MCF 10A (cell line): ENCODE measurements around the gene EFHC2. TPM values are rescaled to one million over a fixed set of nuclear protein-coding genes. Genes with fewer than 3 reads are reported as not detected.

Experiments
- BruUV-seq: library from RNA; stranded (reverse); fragments of 400-500 nt; replicated peaks from 2 replicates; lab custom pipeline; 2021; lab: Mats Ljungman, UMichigan
- CTCF ChIA-PET: fragments of 300-600 bp; sonication (Branson Sonifier 250); formaldehyde crosslinking; extraction: SDS; loops from one replicate; lab custom pipeline; 2021; ENCODE audit warnings: antibody characterized with exemption, inconsistent platforms; lab: Yijun Ruan, JAX
- POLR2A ChIA-PET: fragments of 300-600, 350-650 bp; sonication (Branson Sonifier 250); formaldehyde crosslinking; extraction: SDS; loops from one replicate; lab custom pipeline; 2020; ENCODE audit warnings: antibody characterized with exemption, inconsistent platforms; lab: Yijun Ruan, JAX
- DNase-seq: peaks from one replicate; pipeline ENCODE4 v3.0.0-alpha.2; 2018; ENCODE audit not compliant: unreplicated experiment
- H3K27ac Mint-ChIP-seq: one replicate; pipeline ENCODE4 v1.8.0; 2022; ENCODE audit warnings: mild to moderate bottlenecking, low read depth, mixed read lengths; ENCODE audit not compliant: unreplicated experiment
- H3K27me3 Mint-ChIP-seq: one replicate; pipeline ENCODE4 v1.8.0; 2022; ENCODE audit warnings: mixed read lengths; ENCODE audit not compliant: insufficient read depth, unreplicated experiment
- H3K36me3 Mint-ChIP-seq: one replicate; pipeline ENCODE4 v1.8.0; 2022; ENCODE audit warnings: mild to moderate bottlenecking, moderate library complexity, mixed read lengths; ENCODE audit not compliant: insufficient read depth, unreplicated experiment
- H3K4me1 Mint-ChIP-seq: one replicate; pipeline ENCODE4 v1.8.0; 2022; ENCODE audit warnings: mixed read lengths; ENCODE audit not compliant: insufficient read depth, unreplicated experiment
- H3K4me3 Mint-ChIP-seq: one replicate; pipeline ENCODE4 v1.8.0; 2022; ENCODE audit warnings: mild to moderate bottlenecking, moderate library complexity, mixed read lengths; ENCODE audit not compliant: unreplicated experiment
- H3K9me3 Mint-ChIP-seq: one replicate; pipeline ENCODE4 v1.8.0; 2022; ENCODE audit warnings: mixed read lengths; ENCODE audit not compliant: unreplicated experiment
- intact Hi-C: fragments of 100-400 bp; cut with micrococcal nuclease; formaldehyde crosslinking; loops from 2 replicates; pipeline ENCODE4 v1.14.1; 2022
- total RNA-seq: library from RNA; stranded (reverse); gene quantifications from 2 replicates; pipeline ENCODE4 v1.2.3, GENCODE V29; 2022
- TF ChIP-seq, protein P1 (sequence below): fragments of 200-600 bp; IDR thresholded peaks from one replicate; pipeline ENCODE4 v1.8.0; 2022; ENCODE audit warnings: antibody characterized with exemption, mild to moderate bottlenecking; ENCODE audit not compliant: unreplicated experiment

The EFHC2 gene
- total RNA-seq, 1 experiment from 2014 or later, result not detected

GRCh38 chrX:44267861-44268260 lies 75.6 kb downstream of the EFHC2 start:
- no peaks in the 10 kb centered on the region for H3K36me3 Mint-ChIP-seq
- intact Hi-C loops, result no loop called here
- BruUV-seq, result no TSS peak

GRCh38 chrX:44267116-44267515 lies 76.4 kb downstream of the EFHC2 start:
- CTCF ChIA-PET, result no interaction called here
- DNase-seq, result no peak
- H3K4me1 Mint-ChIP-seq, result no peaks in the 10 kb centered on the region
- intact Hi-C loops, result no loop called here
- H3K27ac Mint-ChIP-seq, result no peak overlapping the region
- no TSS peak for BruUV-seq
- no peaks in the 10 kb centered on the region for H3K9me3 Mint-ChIP-seq
- no peak overlapping the region for H3K4me3 Mint-ChIP-seq
- POLR2A ChIA-PET, result no interaction called here
- H3K27me3 Mint-ChIP-seq, result peaks cover 47% of the 10 kb centered on the region
- H3K36me3 Mint-ChIP-seq, result no peaks in the 10 kb centered on the region
- TF ChIP-seq, protein P1, sequence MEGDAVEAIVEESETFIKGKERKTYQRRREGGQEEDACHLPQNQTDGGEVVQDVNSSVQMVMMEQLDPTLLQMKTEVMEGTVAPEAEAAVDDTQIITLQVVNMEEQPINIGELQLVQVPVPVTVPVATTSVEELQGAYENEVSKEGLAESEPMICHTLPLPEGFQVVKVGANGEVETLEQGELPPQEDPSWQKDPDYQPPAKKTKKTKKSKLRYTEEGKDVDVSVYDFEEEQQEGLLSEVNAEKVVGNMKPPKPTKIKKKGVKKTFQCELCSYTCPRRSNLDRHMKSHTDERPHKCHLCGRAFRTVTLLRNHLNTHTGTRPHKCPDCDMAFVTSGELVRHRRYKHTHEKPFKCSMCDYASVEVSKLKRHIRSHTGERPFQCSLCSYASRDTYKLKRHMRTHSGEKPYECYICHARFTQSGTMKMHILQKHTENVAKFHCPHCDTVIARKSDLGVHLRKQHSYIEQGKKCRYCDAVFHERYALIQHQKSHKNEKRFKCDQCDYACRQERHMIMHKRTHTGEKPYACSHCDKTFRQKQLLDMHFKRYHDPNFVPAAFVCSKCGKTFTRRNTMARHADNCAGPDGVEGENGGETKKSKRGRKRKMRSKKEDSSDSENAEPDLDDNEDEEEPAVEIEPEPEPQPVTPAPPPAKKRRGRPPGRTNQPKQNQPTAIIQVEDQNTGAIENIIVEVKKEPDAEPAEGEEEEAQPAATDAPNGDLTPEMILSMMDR, result no peak

More at GRCh38 chrX:44267861-44268260, 75.6 kb downstream of the EFHC2 start:
- no peaks in the 10 kb centered on the region for H3K4me1 Mint-ChIP-seq
- TF ChIP-seq, protein P1, result no peak
- DNase-seq, result no peak
- no peak overlapping the region for H3K27ac Mint-ChIP-seq
- peaks cover 51% of the 10 kb centered on the region for H3K27me3 Mint-ChIP-seq
- no peaks in the 10 kb centered on the region for H3K9me3 Mint-ChIP-seq
- CTCF ChIA-PET, result interaction anchor here (0.6 kb wide), 1 partner anchor 433 kb away, joined by 3 read pairs; no protein-coding TSS in a partner anchor
- H3K4me3 Mint-ChIP-seq, result no peak overlapping the region
- POLR2A ChIA-PET, result no interaction called here

- no peaks in the 10 kb centered on the region for H3K9me3 Mint-ChIP-seq
- peaks cover 41% of the 10 kb centered on the region for H3K27me3 Mint-ChIP-seq
- H3K4me3 Mint-ChIP-seq, result no peak overlapping the region
- H3K27ac Mint-ChIP-seq, result no peak overlapping the region
- DNase-seq, result no peak
- H3K4me1 Mint-ChIP-seq, result no peaks in the 10 kb centered on the region
- ChIA-PET POLR2A (interaction anchor here (0.7 kb wide), 1 partner anchor 160 kb away, joined by 3 read pairs; no protein-coding TSS in a partner anchor), CTCF (no interaction called here)
- no peaks in the 10 kb centered on the region for H3K36me3 Mint-ChIP-seq
- intact Hi-C loops, result no loop called here
- TF ChIP-seq, protein P1, result no peak
- no TSS peak for BruUV-seq
Observed at GRCh38 chrX:44265559-44265958, 77.9 kb downstream of the EFHC2 start.

- no peaks in the 10 kb centered on the region for H3K4me1 Mint-ChIP-seq
- BruUV-seq, result no TSS peak
- no peak for DNase-seq
- ChIA-PET CTCF (no interaction called here), POLR2A (no interaction called here)
- peaks cover 41% of the 10 kb centered on the region for H3K27me3 Mint-ChIP-seq
- intact Hi-C loops, result no loop called here
- H3K9me3 Mint-ChIP-seq, result no peaks in the 10 kb centered on the region
- H3K27ac Mint-ChIP-seq, result no peak overlapping the region
- H3K36me3 Mint-ChIP-seq, result no peaks in the 10 kb centered on the region
- H3K4me3 Mint-ChIP-seq, result no peak overlapping the region
- TF ChIP-seq, protein P1, result no peak
Observed at GRCh38 chrX:44264936-44265335, 78.5 kb downstream of the EFHC2 start.
